ENCODE results near the gene ZBTB7C. TPM values are rescaled to one million over a fixed set of nuclear protein-coding genes. Genes with fewer than 3 reads are reported as not detected.

ZBTB7C gene
- total and polyA plus RNA-seq, 2 of the 8 experiments (the other 6 are each of a cell fraction or from before 2014, with no cell fraction given), result 0.15 to 0.45 TPM

GRCh38 chr18:48355276-48356115, 53.7 kb downstream of the ZBTB7C start:
- no peak overlapping the region for H3K4me3 ChIP-seq (ENCODE audit: extremely low read depth in 1 of 4, insufficient read depth in 2 of 4, low read depth in 3 of 4, low read length in 4 of 4)
- no peak overlapping the region for H3K23ac ChIP-seq (ENCODE audit: insufficient read length)
- no peak overlapping the region for H3K4ac ChIP-seq (replicated peaks; ENCODE audit: insufficient read length, low read depth, low read length)
- H3K9me3 ChIP-seq (ENCODE audit: insufficient read depth in 2 of 2, low read depth in 1 of 2, low read length in 1 of 2), result no peaks in the 10 kb centered on the region
- DNase-seq (ENCODE audit: low read depth in 1 of 2, low spot score in 2 of 2) (no peak), FAIRE-seq (no peak)
- ChIA-PET POLR2A (ENCODE audit: partially characterized antibody) (no interaction called here), CTCF (ENCODE audit: partially characterized antibody) (interaction anchor here (0.6 to 2.5 kb wide), 4 partner anchors 40 to 213 kb away, joined by 3 to 7 read pairs (median 4); no protein-coding TSS in a partner anchor)
- H3K79me2 ChIP-seq (ENCODE audit: control insufficient read depth in 1 of 2, insufficient read depth in 2 of 2, low read length in 2 of 2), result no peaks in the 10 kb centered on the region
- no peak overlapping the region for H3K56ac ChIP-seq (replicated peaks; ENCODE audit: insufficient read length, low read depth, low read length)
- H2BK12ac ChIP-seq (ENCODE audit: low read depth, low read length), result 0 out of 2 replicates have a peak overlapping the region, but pooled peaks have one; percentile 39
- H3K23me2 ChIP-seq (ENCODE audit: low read depth, low read length), result no peaks in the 10 kb centered on the region
- H4K20me1 ChIP-seq (replicated peaks in 1 of 2; ENCODE audit: control insufficient read depth in 1 of 2, insufficient read depth in 2 of 2, low read length in 2 of 2), result no peaks in the 10 kb centered on the region
- H2BK15ac ChIP-seq (ENCODE audit: low read length), result no peak overlapping the region
- H3K27ac ChIP-seq (ENCODE audit: low read depth, low read length), result no peak overlapping the region
- H2AK5ac ChIP-seq (ENCODE audit: low read depth, low read length), result no peak overlapping the region
- no peak overlapping the region for H3K9ac ChIP-seq (replicated peaks in 1 of 4; ENCODE audit: extremely low read depth in 1 of 4, low read depth in 3 of 4, low read length in 3 of 4)
- no peak overlapping the region for H4K91ac ChIP-seq (replicated peaks; ENCODE audit: insufficient read length, low read length)
- H3K27me3 ChIP-seq (replicated peaks in 1 of 4; ENCODE audit: control insufficient read depth in 3 of 4, extremely low read depth in 1 of 4, insufficient read depth in 3 of 4, low read length in 3 of 4), result peaks cover 0 to 2% (median 0%) of the 10 kb centered on the region in 4 experiments; a peak in 1 of 7 replicates
- no peaks in the 10 kb centered on the region for H3K79me1 ChIP-seq (ENCODE audit: low read depth, low read length)
- 91% methylated on average over 14 of the region's 15 CpGs; no CpG with 5 or more reads in 1 of the 2 experiments for WGBS, 2 experiments (ENCODE audit: extremely low coverage in 1 of 2, insufficient coverage in 1 of 2, insufficient read length in 1 of 2, insufficient replicate concordance in 2 of 2, low coverage in 1 of 2, low lambda C conversion rate in 2 of 2, missing lambda C conversion rate in 1 of 2)
- no peak overlapping the region for H2AFZ ChIP-seq (ENCODE audit: low read length)
- no peak overlapping the region for H2BK5ac ChIP-seq (ENCODE audit: low read depth, low read length)
- no peaks in the 10 kb centered on the region for H3K36me3 ChIP-seq (ENCODE audit: control insufficient read depth in 2 of 4, insufficient read depth in 4 of 4, low read length in 3 of 4)
- H3K14ac ChIP-seq (ENCODE audit: insufficient read length), result no peak overlapping the region
- H4K5ac ChIP-seq (ENCODE audit: insufficient read length, low read depth, low read length), result no peak overlapping the region
- H3K4me1 ChIP-seq (replicated peaks in 1 of 4; ENCODE audit: control insufficient read depth in 3 of 4, insufficient read depth in 4 of 4, low read length in 3 of 4), result peaks cover 0 to 7% (median 4%) of the 10 kb centered on the region in 4 experiments; a peak in 4 of 7 replicates
- no peak overlapping the region for H2BK120ac ChIP-seq (replicated peaks; ENCODE audit: low read depth, low read length)
- H4K8ac ChIP-seq (ENCODE audit: extremely low read depth, insufficient read depth, low read length), result no peak overlapping the region
- no peak overlapping the region for H3K18ac ChIP-seq (ENCODE audit: extremely low read depth, low read length)
- peak overlapping the region; percentile 21; the same call in 1 of the 2 replicates for H2BK20ac ChIP-seq (ENCODE audit: low read length)
- H3K4me2 ChIP-seq (ENCODE audit: insufficient read depth in 1 of 2, low read depth in 2 of 2, low read length in 2 of 2), result no peak overlapping the region
- TF ChIP-seq EP300 (IDR thresholded peaks at IDR 0.05; ENCODE audit: borderline replicate concordance in 1 of 2, low read depth in 2 of 2, low read length in 2 of 2) (no peak), HDAC6 (IDR thresholded peaks at IDR 0.05; ENCODE audit: low read depth, low read length) (no peak), YY1 (IDR thresholded peaks at IDR 0.05; ENCODE audit: low read depth, low read length) (no peak), TAF1 (IDR thresholded peaks at IDR 0.05; ENCODE audit: low read depth, low read length) (no peak), BACH1 (IDR thresholded peaks at IDR 0.05; ENCODE audit: low read length) (no peak), CTBP2 (IDR thresholded peaks at IDR 0.05; ENCODE audit: borderline replicate concordance, insufficient read depth, insufficient read length, low read length) (no peak), SAP30 (IDR thresholded peaks at IDR 0.05; ENCODE audit: insufficient read depth, insufficient replicate concordance, low read length) (no peak), BCL11A (IDR thresholded peaks at IDR 0.05; ENCODE audit: low read depth in 2 of 2, low read length in 2 of 2) (no peak), POU5F1 (IDR thresholded peaks at IDR 0.05; ENCODE audit: low read depth, low read length) (no peak), PHF8 (conservative IDR thresholded peaks at IDR 0.05; ENCODE audit: low read depth, low read length) (no peak), RXRA (IDR thresholded peaks at IDR 0.05; ENCODE audit: insufficient read depth, low read depth, low read length) (no peak), RFX5 (IDR thresholded peaks at IDR 0.05; ENCODE audit: borderline replicate concordance, low read depth, low read length) (no peak)
